ENCODE data around the gene SDF2.

Gene SDF2

DNA sequence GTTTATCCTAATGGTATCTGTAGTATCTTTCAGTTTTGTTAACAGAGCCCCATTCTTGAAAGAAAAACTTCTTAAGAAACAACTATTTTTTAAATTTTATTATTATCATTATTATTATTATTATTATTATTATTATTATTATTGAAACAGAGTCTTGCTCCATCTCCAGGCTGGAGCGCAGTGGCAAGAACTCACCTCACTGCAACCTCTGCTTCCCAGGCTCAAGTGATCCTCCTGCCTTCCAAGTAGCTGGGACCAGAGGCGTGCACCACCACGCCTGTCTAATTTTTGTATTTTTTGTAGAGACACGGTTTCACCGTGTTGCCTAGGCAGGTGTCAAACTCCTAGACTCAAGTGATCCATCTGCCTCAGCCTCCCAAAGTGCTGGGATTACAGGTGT, 23.7 kb upstream of the SDF2 start:
- no peak for DNase-seq (ENCODE audit: low spot score)
- TF ChIP-seq, protein P1, sequence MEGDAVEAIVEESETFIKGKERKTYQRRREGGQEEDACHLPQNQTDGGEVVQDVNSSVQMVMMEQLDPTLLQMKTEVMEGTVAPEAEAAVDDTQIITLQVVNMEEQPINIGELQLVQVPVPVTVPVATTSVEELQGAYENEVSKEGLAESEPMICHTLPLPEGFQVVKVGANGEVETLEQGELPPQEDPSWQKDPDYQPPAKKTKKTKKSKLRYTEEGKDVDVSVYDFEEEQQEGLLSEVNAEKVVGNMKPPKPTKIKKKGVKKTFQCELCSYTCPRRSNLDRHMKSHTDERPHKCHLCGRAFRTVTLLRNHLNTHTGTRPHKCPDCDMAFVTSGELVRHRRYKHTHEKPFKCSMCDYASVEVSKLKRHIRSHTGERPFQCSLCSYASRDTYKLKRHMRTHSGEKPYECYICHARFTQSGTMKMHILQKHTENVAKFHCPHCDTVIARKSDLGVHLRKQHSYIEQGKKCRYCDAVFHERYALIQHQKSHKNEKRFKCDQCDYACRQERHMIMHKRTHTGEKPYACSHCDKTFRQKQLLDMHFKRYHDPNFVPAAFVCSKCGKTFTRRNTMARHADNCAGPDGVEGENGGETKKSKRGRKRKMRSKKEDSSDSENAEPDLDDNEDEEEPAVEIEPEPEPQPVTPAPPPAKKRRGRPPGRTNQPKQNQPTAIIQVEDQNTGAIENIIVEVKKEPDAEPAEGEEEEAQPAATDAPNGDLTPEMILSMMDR (IDR thresholded peaks at IDR 0.05; ENCODE audit: borderline replicate concordance, control extremely low read depth, extremely low read depth, insufficient read depth, missing control alignments): no peak
- in situ Hi-C loops (cut with MboI; ENCODE audit: low sequenced_read_pairs, unreplicated experiment): no loop called here

DNA sequence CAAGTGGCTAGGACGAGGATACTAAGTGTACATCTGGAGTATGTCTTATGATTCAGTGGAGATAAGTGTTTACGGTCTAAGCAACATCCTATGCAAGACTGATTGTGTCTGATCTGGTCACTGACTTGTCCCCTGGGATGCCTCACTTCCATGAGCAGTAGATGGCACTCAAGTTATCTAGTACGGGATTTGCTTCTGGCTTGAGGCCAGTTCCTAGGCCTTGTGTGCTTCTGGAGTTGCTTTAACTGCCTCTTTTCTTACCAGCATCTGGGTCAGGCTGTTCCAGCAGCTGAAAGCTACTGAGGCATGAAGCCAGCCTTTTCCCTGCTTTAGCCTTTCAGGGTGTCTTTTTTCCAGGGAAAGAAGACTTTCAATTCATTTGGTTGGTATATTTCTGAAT, 23.3 kb upstream of the SDF2 start:
- no peak for DNase-seq (ENCODE audit: low spot score)
- in situ Hi-C loops (cut with MboI; ENCODE audit: low sequenced_read_pairs, unreplicated experiment): no loop called here

DNA sequence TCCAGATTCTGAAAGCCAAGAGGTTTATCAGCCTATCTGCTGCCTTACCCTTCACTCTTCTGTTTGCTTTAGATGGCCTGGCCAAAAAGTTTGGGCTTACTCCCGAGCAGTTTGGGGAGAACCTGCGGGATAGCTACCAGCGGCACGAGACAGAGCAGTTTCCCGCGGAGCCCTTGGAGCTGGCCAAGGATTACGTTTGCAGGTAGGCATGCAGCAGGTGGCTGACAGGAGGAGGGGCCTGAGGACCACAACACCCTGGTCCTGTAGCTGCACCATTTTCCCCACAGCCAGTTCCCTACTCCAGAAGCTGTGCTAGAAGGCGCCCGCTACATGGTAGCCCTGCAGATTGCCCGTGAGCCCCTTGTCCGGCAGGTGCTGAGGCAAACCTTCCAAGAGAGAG, 20.9 kb upstream of the SDF2 start:
- in situ Hi-C loops (cut with MboI; ENCODE audit: low sequenced_read_pairs, unreplicated experiment): no loop called here
- TF ChIP-seq, protein P1 (IDR thresholded peaks at IDR 0.05; ENCODE audit: borderline replicate concordance, control extremely low read depth, extremely low read depth, insufficient read depth, missing control alignments): no peak
- DNase-seq (ENCODE audit: low spot score): no peak

More for the DNA sequence above, 23.3 kb upstream of the SDF2 start:
- TF ChIP-seq, protein P1 (IDR thresholded peaks at IDR 0.05; ENCODE audit: borderline replicate concordance, control extremely low read depth, extremely low read depth, insufficient read depth, missing control alignments): no peak

DNA sequence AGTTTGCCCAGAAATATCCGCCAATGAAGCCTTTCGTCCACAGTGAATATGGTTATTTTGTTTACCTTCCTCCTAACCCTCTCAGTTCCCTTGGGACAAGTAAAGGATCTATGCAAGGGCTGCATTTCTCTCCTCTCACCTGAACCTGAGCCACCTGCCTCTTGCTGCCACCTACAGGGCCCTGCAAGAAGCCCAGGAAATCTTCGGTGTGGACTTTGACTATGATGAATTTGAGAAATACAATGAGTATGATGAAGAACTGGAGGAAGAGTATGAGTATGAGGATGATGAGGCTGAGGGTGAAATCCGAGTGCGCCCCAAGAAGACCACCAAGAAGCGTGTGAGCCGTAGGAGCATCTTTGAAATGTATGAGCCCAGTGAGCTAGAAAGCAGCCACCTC, 14.3 kb upstream of the SDF2 start:
- no peak for DNase-seq (ENCODE audit: low spot score)

DNA sequence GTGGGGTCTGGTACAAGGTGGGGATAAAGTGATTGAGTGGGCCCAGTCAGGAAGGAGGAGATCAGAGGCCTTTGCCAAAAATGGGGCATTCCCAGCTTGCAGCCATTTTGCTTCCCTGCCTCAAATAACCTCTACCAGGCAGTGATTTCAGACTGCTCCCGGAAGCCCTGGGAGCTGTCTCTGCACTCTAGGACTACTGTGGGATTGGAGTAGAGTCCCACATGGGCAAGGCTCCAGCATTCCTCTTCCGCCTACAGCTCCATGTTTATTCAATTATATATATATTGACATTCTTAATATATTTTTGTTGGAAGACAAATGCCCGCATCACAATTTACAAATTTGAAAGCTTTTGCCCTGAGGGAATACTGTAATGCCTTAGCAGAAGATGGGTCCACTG, 13.8 kb upstream of the SDF2 start:
- in situ Hi-C loops (cut with MboI; ENCODE audit: low sequenced_read_pairs, unreplicated experiment): no loop called here
- TF ChIP-seq, protein P1 (IDR thresholded peaks at IDR 0.05; ENCODE audit: borderline replicate concordance, control extremely low read depth, extremely low read depth, insufficient read depth, missing control alignments): no peak
- no peak for DNase-seq (ENCODE audit: low spot score)

More for the DNA sequence above, 14.3 kb upstream of the SDF2 start:
- TF ChIP-seq, protein P1 (IDR thresholded peaks at IDR 0.05; ENCODE audit: borderline replicate concordance, control extremely low read depth, extremely low read depth, insufficient read depth, missing control alignments): no peak
- in situ Hi-C loops (cut with MboI; ENCODE audit: low sequenced_read_pairs, unreplicated experiment): no loop called here

DNA sequence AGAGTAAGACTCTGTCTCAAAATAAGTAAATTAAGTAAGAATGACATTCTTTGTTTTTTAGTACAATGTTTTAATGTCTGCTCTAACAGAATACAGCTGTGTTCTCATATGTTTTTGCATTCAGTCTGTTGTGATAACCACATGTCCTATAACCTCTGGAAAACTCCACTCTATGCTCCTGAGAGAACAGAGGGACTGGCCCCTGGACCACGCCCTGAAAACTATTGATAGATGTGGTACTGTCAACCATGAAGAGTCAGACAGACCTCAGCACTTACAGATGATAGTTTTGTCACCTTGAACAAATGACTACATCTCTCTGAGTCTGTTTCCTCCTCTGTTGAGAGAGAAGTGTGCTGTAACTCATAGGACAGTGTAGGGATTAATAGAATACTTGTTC, 8.2 kb upstream of the SDF2 start:
- TF ChIP-seq, protein P1 (IDR thresholded peaks at IDR 0.05; ENCODE audit: borderline replicate concordance, control extremely low read depth, extremely low read depth, insufficient read depth, missing control alignments): no peak
- in situ Hi-C loops (cut with MboI; ENCODE audit: low sequenced_read_pairs, unreplicated experiment): no loop called here

DNA sequence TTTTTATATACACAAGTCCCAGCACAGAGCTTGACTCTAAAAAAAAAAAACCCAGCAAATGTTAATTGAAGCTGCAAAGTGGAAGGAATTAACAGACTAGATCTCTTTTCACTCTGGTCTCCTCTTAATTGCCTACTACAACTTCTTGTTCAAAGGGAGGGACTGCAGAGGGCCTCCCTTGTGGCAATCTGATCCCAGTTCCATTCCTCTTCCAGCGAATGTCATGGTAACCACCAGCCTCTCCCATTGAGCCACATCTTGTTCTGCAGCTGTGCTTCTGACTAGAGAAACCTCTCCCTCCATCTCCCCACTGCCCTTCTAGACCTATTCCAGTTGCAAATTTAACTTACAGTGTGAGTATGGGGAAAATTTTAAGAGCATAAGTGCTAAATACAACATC, 6.2 kb upstream of the SDF2 start:
- in situ Hi-C loops (cut with MboI; ENCODE audit: low sequenced_read_pairs, unreplicated experiment): no loop called here
- TF ChIP-seq, protein P1 (IDR thresholded peaks at IDR 0.05; ENCODE audit: borderline replicate concordance, control extremely low read depth, extremely low read depth, insufficient read depth, missing control alignments): no peak
- no peak for DNase-seq (ENCODE audit: low spot score)

More for the DNA sequence above, 8.2 kb upstream of the SDF2 start:
- DNase-seq (ENCODE audit: low spot score): no peak
